ENCODE results near the gene RPS6KA4.
"Not testable (repeated sequence)": the region's sequence is repeated elsewhere in the genome, so short reads cannot be mapped to it uniquely, and the experiment has no call there.

Gene RPS6KA4

GRCh38 chr11:64391839-64392238 lies 32.9 kb downstream of the RPS6KA4 start:
- no peak for DNase-seq

GRCh38 chr11:64395545-64396078 lies 36.6 kb downstream of the RPS6KA4 start:
- DNase-seq = no peak

GRCh38 chr11:64396079-64396591 lies 37.2 kb downstream of the RPS6KA4 start:
- DNase-seq = no peak

- DNase-seq = no peak
Measured at GRCh38 chr11:64400102-64400501, 41.1 kb downstream of the RPS6KA4 start.

GRCh38 chr11:64400667-64401066 lies 41.7 kb downstream of the RPS6KA4 start:
- no peak for DNase-seq

- no peak for DNase-seq
Measured at GRCh38 chr11:64401775-64402174, 42.8 kb downstream of the RPS6KA4 start.

GRCh38 chr11:64403106-64403505 lies 44.1 kb downstream of the RPS6KA4 start:
- DNase-seq = no peak

GRCh38 chr11:64406221-64406946 lies 47.4 kb downstream of the RPS6KA4 start:
- DNase-seq = no peak

GRCh38 chr11:64407221-64407620 lies 48.3 kb downstream of the RPS6KA4 start:
- no peak for DNase-seq

- DNase-seq = no peak
Measured at GRCh38 chr11:64407630-64408029, 48.7 kb downstream of the RPS6KA4 start.

- no peak for DNase-seq
Measured at GRCh38 chr11:64409278-64409677, 50.3 kb downstream of the RPS6KA4 start.

GRCh38 chr11:64409707-64410403 lies 50.9 kb downstream of the RPS6KA4 start:
- no peak for DNase-seq

GRCh38 chr11:64410404-64410734 lies 51.4 kb downstream of the RPS6KA4 start:
- no peak for DNase-seq

GRCh38 chr11:64413417-64413816 lies 54.5 kb downstream of the RPS6KA4 start:
- DNase-seq = no peak

- no peak for DNase-seq
Measured at GRCh38 chr11:64415286-64415685, 56.3 kb downstream of the RPS6KA4 start.

GRCh38 chr11:64415996-64416728 lies 57.2 kb downstream of the RPS6KA4 start:
- no peak for DNase-seq

GRCh38 chr11:64418233-64418632 lies 59.3 kb downstream of the RPS6KA4 start:
- DNase-seq = not testable (repeated sequence)

- DNase-seq = no peak
Measured at GRCh38 chr11:64419257-64419790, 60.4 kb downstream of the RPS6KA4 start.

- DNase-seq = no peak
Measured at GRCh38 chr11:64419818-64420485, 61.0 kb downstream of the RPS6KA4 start.
